NCI-H2196 treated with DMSO at 0.1 percent for 48 hours (cell line): ENCODE data around the gene ALG2.

Experiments used
- DNase-seq: peaks from one replicate; lab custom pipeline; 2025; ENCODE audit not compliant: unreplicated experiment; lab: John Stamatoyannopoulos, UW

ALG2 gene

GRCh38 chr9:99176527-99177013, 45.2 kb downstream of the ALG2 start:
- DNase-seq, result no peak

- DNase-seq, result no peak
Observed at GRCh38 chr9:99173570-99174504, 47.9 kb downstream of the ALG2 start.

- no peak for DNase-seq
Observed at GRCh38 chr9:99172124-99173091, 49.3 kb downstream of the ALG2 start.

- no peak for DNase-seq
Observed at GRCh38 chr9:99171225-99172123, 50.3 kb downstream of the ALG2 start.

- DNase-seq, result no peak
Observed at GRCh38 chr9:99169982-99170761, 51.6 kb downstream of the ALG2 start.

- no peak for DNase-seq
Observed at GRCh38 chr9:99169086-99169485, 52.7 kb downstream of the ALG2 start.

GRCh38 chr9:99167694-99168093, 54.0 kb downstream of the ALG2 start:
- no peak for DNase-seq

- DNase-seq, result no peak
Observed at GRCh38 chr9:99167119-99167518, 54.6 kb downstream of the ALG2 start.
